HG02970 (cell line): ENCODE measurements around the gene PRKG1.

Source experiments
- ATAC-seq: cut with Tn5 transposase; IDR thresholded peaks from one replicate; pipeline ENCODE4 v1.9.1; 2021; ENCODE audit warnings: mild to moderate bottlenecking, moderate library complexity, moderate number of reproducible peaks; ENCODE audit not compliant: unreplicated experiment, low FRiP score

The PRKG1 gene

DNA sequence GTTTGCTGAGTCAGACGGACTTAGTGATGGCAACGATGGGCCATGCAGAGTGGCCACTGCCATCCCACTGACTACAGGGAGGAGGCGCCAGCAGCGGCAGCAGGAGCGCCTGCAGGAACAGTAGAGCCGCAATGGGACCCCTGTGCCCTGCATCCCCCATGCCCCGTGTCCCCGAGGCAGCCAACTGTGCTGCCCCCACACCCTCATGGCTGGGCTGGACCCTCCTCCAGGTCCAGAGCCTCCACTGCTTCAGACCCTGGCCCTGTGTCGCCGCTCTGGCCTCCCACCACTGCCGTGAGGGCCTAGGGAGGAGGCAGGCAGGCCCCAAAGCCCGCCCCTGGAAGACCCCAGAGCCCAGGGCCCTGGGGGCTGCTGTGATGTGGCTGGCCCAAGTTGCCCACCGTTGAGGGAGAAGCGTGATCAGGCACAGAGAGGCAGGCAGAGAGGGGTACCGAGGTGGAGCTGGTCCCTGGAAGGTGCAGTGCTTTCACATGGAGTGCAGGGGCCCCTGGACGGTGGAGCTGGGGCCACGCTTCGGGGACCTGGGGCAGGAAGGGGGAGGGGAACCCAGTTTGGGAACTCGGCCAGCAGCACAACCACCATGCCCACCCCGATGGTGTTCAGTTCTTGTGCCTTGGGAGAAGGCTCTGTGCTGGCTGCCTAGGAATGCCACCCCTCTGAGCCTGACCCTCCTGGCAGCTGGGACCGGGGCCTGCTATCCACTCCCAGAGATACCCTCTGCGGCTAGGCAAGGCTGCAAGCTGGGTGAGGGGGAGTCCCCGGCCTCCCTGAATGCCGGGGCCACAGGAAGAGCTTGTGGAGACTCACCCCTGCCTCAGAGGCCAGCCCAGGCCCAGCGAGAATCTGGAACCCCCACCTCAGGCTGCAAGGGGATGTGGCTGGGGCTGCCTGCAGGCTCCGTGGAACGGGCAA lies 1272.4 kb downstream of the PRKG1 start:
- no peak for ATAC-seq

DNA sequence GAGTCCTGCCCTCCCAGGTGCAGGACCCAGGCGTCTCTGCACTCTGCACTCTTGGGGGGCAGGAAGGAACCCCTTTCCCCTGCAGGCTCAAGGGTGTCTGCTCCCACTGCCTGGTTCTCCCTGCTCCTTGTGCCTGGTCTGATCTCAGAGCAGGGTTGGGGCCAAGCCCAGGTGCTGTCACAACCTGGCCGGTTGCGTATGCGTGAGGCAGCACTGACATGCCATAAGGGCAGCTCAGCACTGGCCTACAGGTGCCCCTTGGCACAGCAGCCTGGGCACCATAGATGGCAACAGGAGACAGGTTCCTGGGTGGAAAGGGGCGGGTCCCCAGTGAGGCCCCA lies 1273.0 kb downstream of the PRKG1 start:
- no peak for ATAC-seq
